NCI-H2029 (cell line): Measurements from ENCODE around the gene LHFPL6.

Experiments
- DNase-seq: peaks from one replicate; lab custom pipeline; 2025; lab: John Stamatoyannopoulos, UW

The LHFPL6 gene

GRCh38 chr13:39410964-39411363 is 192.0 kb downstream of the LHFPL6 start:
- DNase-seq, result no peak

GRCh38 chr13:39410096-39410901 is 192.7 kb downstream of the LHFPL6 start:
- DNase-seq, result no peak

- no peak for DNase-seq
Measured at GRCh38 chr13:39408512-39408911, 194.5 kb downstream of the LHFPL6 start.

GRCh38 chr13:39407786-39408185 is 195.2 kb downstream of the LHFPL6 start:
- no peak for DNase-seq

- no peak for DNase-seq
Measured at GRCh38 chr13:39407138-39407537, 195.9 kb downstream of the LHFPL6 start.

- DNase-seq, result no peak
Measured at GRCh38 chr13:39406688-39407087, 196.3 kb downstream of the LHFPL6 start.

GRCh38 chr13:39405596-39406205 is 197.3 kb downstream of the LHFPL6 start:
- no peak for DNase-seq

- no peak for DNase-seq
Measured at GRCh38 chr13:39405107-39405506, 197.9 kb downstream of the LHFPL6 start.

GRCh38 chr13:39403106-39403505 is 199.9 kb downstream of the LHFPL6 start:
- DNase-seq, result no peak

GRCh38 chr13:39402221-39402970 is 200.6 kb downstream of the LHFPL6 start:
- no peak for DNase-seq

- no peak for DNase-seq
Measured at GRCh38 chr13:39401756-39402155, 201.2 kb downstream of the LHFPL6 start.

- no peak for DNase-seq
Measured at GRCh38 chr13:39401046-39401705, 201.8 kb downstream of the LHFPL6 start.

- DNase-seq, result no peak
Measured at GRCh38 chr13:39399102-39399501, 203.9 kb downstream of the LHFPL6 start.

- no peak for DNase-seq
Measured at GRCh38 chr13:39397896-39398265, 205.1 kb downstream of the LHFPL6 start.

GRCh38 chr13:39397226-39397895 is 205.6 kb downstream of the LHFPL6 start:
- DNase-seq, result no peak

- no peak for DNase-seq
Measured at GRCh38 chr13:39394796-39395678, 208.0 kb downstream of the LHFPL6 start.

- DNase-seq, result no peak
Measured at GRCh38 chr13:39391761-39392160, 211.2 kb downstream of the LHFPL6 start.

GRCh38 chr13:39389013-39389412 is 214.0 kb downstream of the LHFPL6 start:
- no peak for DNase-seq

- no peak for DNase-seq
Measured at GRCh38 chr13:39385621-39386231, 217.3 kb downstream of the LHFPL6 start.

GRCh38 chr13:39385154-39385553 is 217.8 kb downstream of the LHFPL6 start:
- no peak for DNase-seq
